ENCODE results near the gene IL19.

Gene IL19

DNA sequence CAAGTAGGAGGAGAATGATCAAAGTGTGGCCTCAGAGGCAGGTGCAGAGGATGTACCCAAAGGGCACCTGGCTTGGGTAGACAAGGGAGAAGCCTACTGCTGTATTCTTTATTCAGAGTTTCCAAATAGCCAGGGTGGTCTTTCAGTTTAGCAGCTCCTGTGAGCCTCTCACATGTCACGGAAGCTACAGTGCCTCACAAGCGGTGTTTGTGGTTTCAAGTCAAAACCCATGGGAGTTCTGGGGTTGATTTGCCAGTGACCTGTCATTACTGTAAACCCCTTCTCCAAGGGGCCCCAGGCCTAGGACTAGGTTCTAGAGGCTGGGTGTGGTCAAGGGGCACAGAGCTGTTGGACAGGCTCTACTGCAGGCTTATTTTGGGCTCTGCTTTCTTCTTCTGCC, 11.9 kb downstream of the IL19 start (continued):
- TF ChIP-seq, protein P1, sequence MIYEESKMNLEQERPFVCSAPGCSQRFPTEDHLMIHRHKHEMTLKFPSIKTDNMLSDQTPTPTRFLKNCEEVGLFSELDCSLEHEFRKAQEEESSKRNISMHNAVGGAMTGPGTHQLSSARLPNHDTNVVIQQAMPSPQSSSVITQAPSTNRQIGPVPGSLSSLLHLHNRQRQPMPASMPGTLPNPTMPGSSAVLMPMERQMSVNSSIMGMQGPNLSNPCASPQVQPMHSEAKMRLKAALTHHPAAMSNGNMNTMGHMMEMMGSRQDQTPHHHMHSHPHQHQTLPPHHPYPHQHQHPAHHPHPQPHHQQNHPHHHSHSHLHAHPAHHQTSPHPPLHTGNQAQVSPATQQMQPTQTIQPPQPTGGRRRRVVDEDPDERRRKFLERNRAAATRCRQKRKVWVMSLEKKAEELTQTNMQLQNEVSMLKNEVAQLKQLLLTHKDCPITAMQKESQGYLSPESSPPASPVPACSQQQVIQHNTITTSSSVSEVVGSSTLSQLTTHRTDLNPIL (CRISPR knock-in tag; IDR thresholded peaks at IDR 0.05; ENCODE audit: low read depth), result no peak
- no peak for TF ChIP-seq TOX (CRISPR knock-in tag; IDR thresholded peaks at IDR 0.05; ENCODE audit: borderline replicate concordance)

DNA sequence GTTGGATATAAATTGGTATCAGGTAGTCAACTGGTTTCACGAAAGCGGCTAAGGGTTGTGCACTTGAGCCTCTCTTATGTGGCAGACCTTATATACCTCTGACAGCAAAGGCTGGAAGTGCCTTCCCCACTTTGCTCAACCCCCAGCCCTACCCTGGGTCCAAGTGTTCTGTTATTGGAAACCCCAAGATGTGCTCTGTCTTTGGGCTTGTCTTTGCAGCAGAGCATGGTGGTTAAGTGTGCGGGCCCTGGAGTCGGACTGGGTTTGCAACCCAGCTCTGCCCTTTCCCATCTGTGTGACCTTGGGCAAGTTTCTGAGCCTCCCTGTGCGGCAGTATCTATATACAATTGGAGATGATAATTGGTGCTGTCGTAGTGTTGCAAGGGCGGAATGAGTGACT, 12.9 kb downstream of the IL19 start:
- no peak for ATAC-seq
- TF ChIP-seq ZFP30 (CRISPR knock-in tag; IDR thresholded peaks at IDR 0.05), result no peak
- TF ChIP-seq BACH2 (CRISPR knock-in tag; IDR thresholded peaks at IDR 0.05; ENCODE audit: borderline replicate concordance), result no peak
- TF ChIP-seq TCF4 (CRISPR knock-in tag; IDR thresholded peaks at IDR 0.05; ENCODE audit: borderline replicate concordance), result no peak
- no peak for TF ChIP-seq SNAI2 (CRISPR knock-in tag; IDR thresholded peaks at IDR 0.05)
- TF ChIP-seq, protein P2, sequence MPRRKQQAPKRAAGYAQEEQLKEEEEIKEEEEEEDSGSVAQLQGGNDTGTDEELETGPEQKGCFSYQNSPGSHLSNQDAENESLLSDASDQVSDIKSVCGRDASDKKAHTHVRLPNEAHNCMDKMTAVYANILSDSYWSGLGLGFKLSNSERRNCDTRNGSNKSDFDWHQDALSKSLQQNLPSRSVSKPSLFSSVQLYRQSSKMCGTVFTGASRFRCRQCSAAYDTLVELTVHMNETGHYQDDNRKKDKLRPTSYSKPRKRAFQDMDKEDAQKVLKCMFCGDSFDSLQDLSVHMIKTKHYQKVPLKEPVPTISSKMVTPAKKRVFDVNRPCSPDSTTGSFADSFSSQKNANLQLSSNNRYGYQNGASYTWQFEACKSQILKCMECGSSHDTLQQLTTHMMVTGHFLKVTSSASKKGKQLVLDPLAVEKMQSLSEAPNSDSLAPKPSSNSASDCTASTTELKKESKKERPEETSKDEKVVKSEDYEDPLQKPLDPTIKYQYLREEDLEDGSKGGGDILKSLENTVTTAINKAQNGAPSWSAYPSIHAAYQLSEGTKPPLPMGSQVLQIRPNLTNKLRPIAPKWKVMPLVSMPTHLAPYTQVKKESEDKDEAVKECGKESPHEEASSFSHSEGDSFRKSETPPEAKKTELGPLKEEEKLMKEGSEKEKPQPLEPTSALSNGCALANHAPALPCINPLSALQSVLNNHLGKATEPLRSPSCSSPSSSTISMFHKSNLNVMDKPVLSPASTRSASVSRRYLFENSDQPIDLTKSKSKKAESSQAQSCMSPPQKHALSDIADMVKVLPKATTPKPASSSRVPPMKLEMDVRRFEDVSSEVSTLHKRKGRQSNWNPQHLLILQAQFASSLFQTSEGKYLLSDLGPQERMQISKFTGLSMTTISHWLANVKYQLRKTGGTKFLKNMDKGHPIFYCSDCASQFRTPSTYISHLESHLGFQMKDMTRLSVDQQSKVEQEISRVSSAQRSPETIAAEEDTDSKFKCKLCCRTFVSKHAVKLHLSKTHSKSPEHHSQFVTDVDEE (CRISPR knock-in tag; IDR thresholded peaks at IDR 0.05), result no peak
- TF ChIP-seq, protein P1 (CRISPR knock-in tag; IDR thresholded peaks at IDR 0.05; ENCODE audit: low read depth), result no peak
- no peak for TF ChIP-seq RARB (CRISPR knock-in tag; IDR thresholded peaks at IDR 0.05)
- no peak for TF ChIP-seq ZNF8 (CRISPR knock-in tag; IDR thresholded peaks at IDR 0.05)
- TF ChIP-seq OSR1 (CRISPR knock-in tag; IDR thresholded peaks at IDR 0.05), result no peak
- no peak for TF ChIP-seq PPARA (CRISPR knock-in tag; IDR thresholded peaks at IDR 0.05; ENCODE audit: borderline replicate concordance)
- TF ChIP-seq ESRRG (CRISPR knock-in tag; IDR thresholded peaks at IDR 0.05), result no peak
- no peak for TF ChIP-seq CSDC2 (CRISPR knock-in tag; IDR thresholded peaks at IDR 0.05)
- TF ChIP-seq ZFP3 (CRISPR knock-in tag; IDR thresholded peaks at IDR 0.05), result no peak
- TF ChIP-seq, protein P3, sequence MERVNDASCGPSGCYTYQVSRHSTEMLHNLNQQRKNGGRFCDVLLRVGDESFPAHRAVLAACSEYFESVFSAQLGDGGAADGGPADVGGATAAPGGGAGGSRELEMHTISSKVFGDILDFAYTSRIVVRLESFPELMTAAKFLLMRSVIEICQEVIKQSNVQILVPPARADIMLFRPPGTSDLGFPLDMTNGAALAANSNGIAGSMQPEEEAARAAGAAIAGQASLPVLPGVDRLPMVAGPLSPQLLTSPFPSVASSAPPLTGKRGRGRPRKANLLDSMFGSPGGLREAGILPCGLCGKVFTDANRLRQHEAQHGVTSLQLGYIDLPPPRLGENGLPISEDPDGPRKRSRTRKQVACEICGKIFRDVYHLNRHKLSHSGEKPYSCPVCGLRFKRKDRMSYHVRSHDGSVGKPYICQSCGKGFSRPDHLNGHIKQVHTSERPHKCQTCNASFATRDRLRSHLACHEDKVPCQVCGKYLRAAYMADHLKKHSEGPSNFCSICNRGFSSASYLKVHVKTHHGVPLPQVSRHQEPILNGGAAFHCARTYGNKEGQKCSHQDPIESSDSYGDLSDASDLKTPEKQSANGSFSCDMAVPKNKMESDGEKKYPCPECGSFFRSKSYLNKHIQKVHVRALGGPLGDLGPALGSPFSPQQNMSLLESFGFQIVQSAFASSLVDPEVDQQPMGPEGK (CRISPR knock-in tag; IDR thresholded peaks at IDR 0.05; ENCODE audit: borderline replicate concordance), result no peak

DNA sequence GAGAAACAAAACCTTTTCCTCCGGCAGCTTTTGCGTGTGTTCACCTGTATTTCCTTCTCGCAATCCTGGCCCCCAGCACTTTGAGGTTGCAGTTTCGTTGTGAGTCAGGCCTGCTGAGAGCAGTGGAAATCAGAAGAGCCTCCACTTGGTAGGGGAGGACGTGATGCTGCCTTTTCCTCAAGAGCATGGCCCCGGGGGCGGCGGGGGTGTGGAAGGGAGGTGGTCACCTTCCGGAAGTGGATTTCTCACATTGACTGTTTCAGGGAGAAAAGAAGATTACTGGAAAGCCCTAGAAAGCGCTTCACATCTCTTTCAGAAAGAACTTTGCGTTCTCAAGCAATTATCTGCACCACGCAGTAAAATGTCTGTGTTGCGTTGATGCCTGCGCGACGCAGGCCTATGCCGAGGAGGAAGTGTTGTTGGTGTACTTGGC, 13.9 kb downstream of the IL19 start:
- no peak for ATAC-seq
- TF ChIP-seq TCF4 (CRISPR knock-in tag; IDR thresholded peaks at IDR 0.05; ENCODE audit: borderline replicate concordance) (no peak), CSDC2 (CRISPR knock-in tag; IDR thresholded peaks at IDR 0.05) (no peak), PPARA (CRISPR knock-in tag; IDR thresholded peaks at IDR 0.05; ENCODE audit: borderline replicate concordance) (no peak), ZNF70 (CRISPR knock-in tag; IDR thresholded peaks at IDR 0.05) (no peak), TOX (CRISPR knock-in tag; IDR thresholded peaks at IDR 0.05; ENCODE audit: borderline replicate concordance) (no peak), ZFP30 (CRISPR knock-in tag; IDR thresholded peaks at IDR 0.05) (no peak), SNAI2 (CRISPR knock-in tag; IDR thresholded peaks at IDR 0.05) (no peak), ARNTL (CRISPR knock-in tag; IDR thresholded peaks at IDR 0.05; ENCODE audit: borderline replicate concordance, low read depth) (no peak)
- TF ChIP-seq, protein P3 (CRISPR knock-in tag; IDR thresholded peaks at IDR 0.05; ENCODE audit: borderline replicate concordance), result no peak
- TF ChIP-seq, protein P2 (CRISPR knock-in tag; IDR thresholded peaks at IDR 0.05), result no peak
